GM23248 (cell line): ENCODE measurements around the gene COL16A1.

Experiments used
- EZH2 ChIP-seq: fragments of 200-600 bp; sonication (generic); IDR thresholded peaks from 2 replicates; pipeline ENCODE4 v1.6.1; 2018; ENCODE audit warnings: antibody characterized with exemption, mild to moderate bottlenecking; ENCODE audit not compliant: insufficient read depth, poor library complexity, severe bottlenecking
- EZH2phosphoT487 ChIP-seq: fragments of 200-600 bp; sonication (generic); IDR thresholded peaks from 2 replicates; pipeline ENCODE4 v1.6.1; 2018; ENCODE audit warnings: antibody characterized with exemption, moderate library complexity, mild to moderate bottlenecking, low read depth; ENCODE audit not compliant: insufficient read depth

GRCh38 chr1:31679091-31679490 lies 24.7 kb downstream of the COL16A1 start:
- no peak for TF ChIP-seq EZH2
- no peak for TF ChIP-seq EZH2phosphoT487
